HG03064 (cell line): ENCODE data around the gene GARIN6.
"Not testable (repeated sequence)": the region's sequence is repeated elsewhere in the genome, so short reads cannot be mapped to it uniquely, and the experiment has no call there.

Experiments
- ATAC-seq: cut with Tn5 transposase; IDR thresholded peaks from one replicate; pipeline ENCODE4 v1.9.1; 2021; ENCODE audit warnings: low read depth; ENCODE audit not compliant: unreplicated experiment

The GARIN6 gene

DNA sequence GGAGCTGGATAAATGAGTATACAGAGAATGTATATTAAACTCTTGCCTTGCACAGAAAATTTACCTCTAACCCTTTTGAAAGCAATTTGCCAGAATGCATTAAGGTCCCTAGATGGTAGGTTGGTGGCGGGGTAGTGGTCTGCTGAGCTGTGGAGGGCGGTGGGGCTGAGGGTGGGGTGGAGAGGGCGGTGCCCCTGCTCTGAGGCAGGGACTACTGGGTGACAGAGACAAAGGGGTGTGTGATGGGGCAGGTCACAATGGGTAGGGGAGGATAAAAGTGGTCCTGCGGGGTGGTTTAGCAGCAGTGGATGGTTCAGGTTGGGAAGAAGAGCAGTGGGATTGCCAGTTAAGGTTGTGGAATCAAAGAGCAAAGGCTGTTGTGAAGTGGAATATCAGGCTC, at the start of gene GARIN6:
GARIN6 (plus strand) TSS at position 301 of the 400 bp plus-strand sequence. CDS start 422 bp downstream, outside the sequence.
- no peak for ATAC-seq

DNA sequence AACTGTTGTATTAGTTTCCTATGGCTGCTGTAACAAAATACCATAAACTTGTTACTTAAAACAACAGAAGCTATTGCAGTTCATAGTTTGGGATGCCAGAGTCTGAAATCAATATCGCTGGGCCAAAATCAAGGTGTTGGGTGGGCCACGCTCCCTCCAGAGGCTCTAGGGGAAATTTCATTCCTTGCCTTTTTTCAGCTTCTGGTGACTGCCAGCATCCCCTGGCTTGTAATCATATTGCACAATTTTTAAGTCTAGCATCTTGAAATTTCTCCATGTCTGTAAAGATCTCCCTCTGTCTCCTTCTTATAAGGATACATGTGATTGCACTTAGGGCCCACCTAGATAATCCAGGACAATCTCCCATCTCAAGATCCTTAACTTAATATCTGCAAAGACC, 48.8 kb upstream of the GARIN6 start:
- ATAC-seq: no peak

GRCh38 chr12:99600388-99600787, 47.2 kb upstream of the GARIN6 start:
- peak; percentile 74 for ATAC-seq

DNA sequence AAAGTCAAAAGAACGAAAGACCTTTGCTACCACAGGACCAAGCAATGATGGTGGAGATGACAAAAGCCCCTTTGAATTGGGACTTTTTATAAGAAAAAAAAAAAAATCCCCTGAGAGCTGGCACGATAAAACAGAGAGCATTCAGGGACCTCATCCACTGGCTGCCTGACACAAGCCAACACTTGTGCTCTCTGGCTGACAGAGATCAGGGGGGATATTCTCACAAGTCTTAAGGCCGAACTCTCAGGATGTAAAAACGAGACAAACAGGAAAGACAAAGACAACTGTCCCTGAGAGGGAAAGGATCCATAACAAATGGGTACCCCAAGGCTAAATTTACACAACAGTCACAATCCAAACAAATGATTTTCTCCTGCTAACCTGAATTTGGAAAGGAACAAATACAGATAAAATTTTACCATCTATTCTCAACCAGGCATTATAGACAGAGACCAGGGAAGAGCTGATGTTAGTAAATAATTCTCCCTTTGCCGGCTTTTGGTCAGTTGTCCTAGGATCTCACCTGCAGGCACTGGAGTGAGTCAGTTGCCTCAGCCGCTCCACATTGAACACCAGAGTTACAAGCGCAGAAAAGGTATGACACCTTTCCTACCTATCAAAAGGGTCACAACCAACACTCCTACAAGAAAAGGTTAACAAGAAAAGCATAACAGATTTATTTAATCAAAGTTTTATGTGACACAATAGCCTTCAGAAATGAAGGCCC, 37.9 kb upstream of the GARIN6 start:
- ATAC-seq: no peak

DNA sequence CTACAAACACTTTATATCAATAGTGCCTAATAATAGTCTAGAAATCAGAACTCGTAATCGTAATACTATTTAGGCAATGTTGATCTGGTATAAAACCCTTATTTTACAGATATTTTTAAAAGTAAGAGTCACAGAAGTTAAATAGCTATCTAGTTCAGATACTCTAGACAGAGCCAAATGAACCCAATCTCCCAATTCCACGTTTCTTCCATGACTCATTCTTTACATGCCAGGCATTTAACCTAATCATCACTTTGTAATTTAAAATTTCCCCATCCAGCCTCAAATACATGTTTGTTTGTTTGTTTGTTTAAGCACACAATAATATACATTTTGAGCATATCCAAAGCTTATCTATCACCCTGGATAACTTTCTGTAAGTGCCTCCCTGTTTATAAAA, 36.4 kb upstream of the GARIN6 start:
- ATAC-seq: no peak

DNA sequence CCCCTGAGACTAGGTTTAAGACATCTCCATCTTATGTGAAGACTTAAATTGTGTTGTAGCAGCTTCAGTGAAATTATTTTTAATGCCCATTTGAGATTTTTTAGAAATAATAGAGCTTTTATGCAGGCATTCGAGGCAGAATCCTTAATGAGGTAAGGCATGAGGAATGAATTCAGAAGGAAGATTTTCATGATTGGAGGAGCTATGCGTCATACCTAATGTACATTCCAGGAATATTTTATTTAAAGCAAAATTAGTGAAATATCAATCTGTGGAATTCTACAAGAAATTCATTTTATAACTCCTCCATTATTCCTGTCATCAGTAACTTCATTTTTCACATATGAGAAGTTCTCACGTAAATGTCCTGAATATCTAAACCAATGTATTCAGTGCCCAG, 36.0 kb upstream of the GARIN6 start:
- ATAC-seq: no peak

- no peak for ATAC-seq
Measured at GRCh38 chr12:99618657-99619056, 28.9 kb upstream of the GARIN6 start.

GRCh38 chr12:99619389-99620158, 28.0 kb upstream of the GARIN6 start:
- peak; percentile 80 for ATAC-seq

- ATAC-seq: no peak
Measured at GRCh38 chr12:99620159-99620479, 27.4 kb upstream of the GARIN6 start.

DNA sequence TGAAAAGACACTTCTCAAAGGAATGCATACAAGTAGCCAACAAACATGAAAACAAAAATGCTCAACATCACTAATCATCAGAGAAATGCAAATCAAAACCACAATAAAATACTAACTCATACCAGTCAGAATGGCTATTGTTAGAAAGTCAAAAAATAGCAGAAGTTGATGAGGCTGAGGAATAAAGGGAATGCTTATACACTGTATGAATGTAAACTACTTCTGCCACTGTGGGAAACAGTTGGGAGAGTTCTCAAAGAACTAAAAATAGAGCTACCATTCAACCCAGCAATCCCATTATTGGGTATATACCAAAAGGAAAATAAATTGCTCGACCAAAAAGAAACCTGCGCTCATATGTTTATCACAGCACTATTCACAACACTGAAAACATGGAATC, 23.0 kb upstream of the GARIN6 start:
- not testable (repeated sequence) for ATAC-seq

GRCh38 chr12:99627459-99627858, 20.1 kb upstream of the GARIN6 start:
- no peak for ATAC-seq

- no peak for ATAC-seq
Measured at GRCh38 chr12:99644629-99645028, 2.9 kb upstream of the GARIN6 start.

GRCh38 chr12:99648183-99648582, 630 bp downstream of the GARIN6 start:
- no peak for ATAC-seq

DNA sequence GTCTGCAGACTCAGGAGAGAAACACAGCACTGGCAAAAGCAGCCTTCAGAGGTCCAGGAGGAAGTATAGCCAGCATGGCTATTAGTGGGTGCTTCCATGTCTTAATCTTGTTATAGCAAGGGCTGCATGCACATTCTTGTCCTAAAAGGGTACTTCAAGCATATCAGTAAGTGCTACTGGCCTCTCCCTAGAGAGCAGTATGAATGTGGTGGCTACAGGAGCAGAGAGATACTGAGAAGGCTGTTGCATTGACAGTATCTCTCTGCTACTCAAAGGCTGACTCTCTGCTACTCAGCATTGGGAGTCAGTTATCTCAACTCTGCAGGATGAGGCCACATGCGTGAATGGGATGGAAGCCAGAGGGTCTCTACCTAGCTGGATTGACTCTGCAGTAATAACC, 2.0 kb downstream of the GARIN6 start:
- no peak for ATAC-seq

GRCh38 chr12:99658671-99659349, 11.3 kb downstream of the GARIN6 start:
- ATAC-seq: no peak

- no peak for ATAC-seq
Measured at GRCh38 chr12:99670635-99671034, 23.1 kb downstream of the GARIN6 start.

DNA sequence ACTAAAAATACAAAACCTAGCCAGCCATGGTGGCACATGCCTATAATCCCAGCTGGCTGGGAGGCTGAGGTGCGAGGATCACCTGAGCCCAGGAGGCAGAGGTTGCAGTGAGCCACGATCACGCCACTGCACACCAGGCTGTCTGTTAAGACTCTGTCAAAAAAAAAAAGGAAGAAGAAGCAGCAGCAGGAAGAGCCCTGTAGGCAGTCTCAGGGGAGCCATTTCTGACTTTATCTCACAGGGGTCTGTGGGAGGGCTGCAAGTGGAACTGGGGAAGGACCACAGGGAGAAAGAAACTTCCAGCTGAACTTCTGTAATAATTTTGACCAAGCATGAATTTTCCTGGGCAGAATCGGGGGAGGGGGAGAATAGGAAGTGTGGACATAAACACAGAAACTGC, 32.7 kb downstream of the GARIN6 start:
- ATAC-seq: no peak

GRCh38 chr12:99686142-99686541, 38.6 kb downstream of the GARIN6 start:
- no peak for ATAC-seq

GRCh38 chr12:99695050-99695449, 47.5 kb downstream of the GARIN6 start:
- ATAC-seq: no peak
